OCI-LY7 (cell line): ENCODE results near the gene PAGR1. TPM values are rescaled to one million over a fixed set of nuclear protein-coding genes. Genes with fewer than 3 reads are reported as not detected.

ENCODE experiments used
- BruUV-seq: library from RNA; stranded (reverse); fragments of 400-500 nt; replicated peaks from 2 replicates; lab custom pipeline; 2021; lab: Mats Ljungman, UMichigan
- CTCF ChIA-PET: fragments of 300-600 bp; sonication (Branson Sonifier 250); formaldehyde crosslinking; loops from one replicate; lab custom pipeline; 2022; ENCODE audit warnings: antibody characterized with exemption; ENCODE audit not compliant: unreplicated experiment; lab: Charles Lee
- POLR2A ChIA-PET: fragments of 300-600 bp; sonication (Branson Sonifier 250); formaldehyde crosslinking; loops from one replicate; lab custom pipeline; 2022; ENCODE audit warnings: antibody characterized with exemption; lab: Charles Lee
- DNase-seq: peaks from one replicate; pipeline ENCODE4 v3.0.0-alpha.2; 2015; ENCODE audit warnings: low spot score
- H2AFZ ChIP-seq: fragments of 200-600 bp; sonication (generic), shearing (Covaris generic); 2 replicates; pipeline ENCODE4 v1.6.1; 2014; ENCODE audit warnings: mild to moderate bottlenecking, antibody characterized with exemption, low read length, moderate library complexity
- H3K27ac ChIP-seq: fragments of 200-600 bp; sonication (generic); 2 replicates; pipeline ENCODE4 v1.5.1; 2014; ENCODE audit warnings: mixed run types, low read depth, mild to moderate bottlenecking, moderate library complexity, low read length, inconsistent platforms; ENCODE audit not compliant: poor library complexity, severe bottlenecking
- H3K36me3 ChIP-seq: fragments of 200-600 bp; sonication (generic); 2 replicates; pipeline ENCODE4 v1.6.1; 2014; ENCODE audit warnings: mild to moderate bottlenecking, antibody characterized with exemption, low read length, moderate library complexity, mixed read lengths; ENCODE audit not compliant: insufficient read depth
- H3K4me1 ChIP-seq: fragments of 200-600 bp; sonication (generic); 2 replicates; pipeline ENCODE4 v1.5.1; 2014; ENCODE audit warnings: mild to moderate bottlenecking, low read length; ENCODE audit not compliant: insufficient read depth, poor library complexity, severe bottlenecking
- H3K4me2 ChIP-seq: fragments of 200-600 bp; sonication (generic); 2 replicates; pipeline ENCODE4 v1.6.1; 2014; ENCODE audit warnings: mild to moderate bottlenecking, low read length
- H3K4me3 ChIP-seq: fragments of 200-600 bp; sonication (generic); 2 replicates; pipeline ENCODE4 v1.5.1; 2014; ENCODE audit warnings: mild to moderate bottlenecking, low read depth, low read length; ENCODE audit not compliant: poor library complexity, severe bottlenecking
- H3K79me2 ChIP-seq: fragments of 200-600 bp; sonication (generic); 2 replicates; pipeline ENCODE4 v1.6.1; 2016; ENCODE audit warnings: low read depth, mild to moderate bottlenecking, low read length, moderate library complexity, mixed read lengths; ENCODE audit not compliant: insufficient read depth
- H3K9me2 ChIP-seq: fragments of 200-600 bp; sonication (generic); 2 replicates; pipeline ENCODE4 v1.6.1; 2016; ENCODE audit warnings: mild to moderate bottlenecking, low read length, mixed read lengths; ENCODE audit not compliant: insufficient read depth
- H3K9me3 ChIP-seq: fragments of 200-600 bp; sonication (generic); 2 replicates; pipeline ENCODE4 v1.6.1; 2014; ENCODE audit warnings: mild to moderate bottlenecking, mixed run types, low read length, mixed read lengths
- H4K20me1 ChIP-seq: fragments of 200-600 bp; sonication (generic); 2 replicates; pipeline ENCODE4 v1.6.1; 2014; ENCODE audit warnings: mild to moderate bottlenecking, antibody characterized with exemption, low read length, moderate library complexity, mixed read lengths; ENCODE audit not compliant: insufficient read depth
- EZH2phosphoT487 ChIP-seq: fragments of 200-600 bp; sonication (generic); IDR thresholded peaks from 2 replicates; pipeline ENCODE4 v1.6.1; 2018; ENCODE audit warnings: low read depth, borderline replicate concordance, mild to moderate bottlenecking, mixed run types, antibody characterized with exemption, low read length, moderate library complexity, mixed read lengths
- intact Hi-C: fragments of 100-400 bp; cut with micrococcal nuclease; formaldehyde crosslinking; loops from one replicate; pipeline ENCODE4 v1.10.0; 2022; ENCODE audit not compliant: unreplicated experiment
- total RNA-seq, 2 experiments: library from RNA; depleted of rRNA in 1 of 2; stranded (reverse); fragments of >200 nt in 1 of 2; shearing (Covaris generic) in 1 of 2; gene quantifications; 2 replicates each; pipeline ENCODE4 v1.2.3, GENCODE V29; 2014 to 2022
- TF ChIP-seq, protein P1 (sequence below): fragments of 200-600 bp; sonication (generic); conservative IDR thresholded peaks from 2 replicates; pipeline ENCODE4 v1.5.1; 2014; ENCODE audit warnings: mild to moderate bottlenecking, antibody characterized with exemption, low read length, moderate library complexity, mixed read lengths

Gene PAGR1
- total RNA-seq, 2 experiments from 2014 or later: 51.7 to 59.4 TPM

GRCh38 chr16:29848420-29849297 lies 32.7 kb downstream of the PAGR1 start:
- ChIA-PET CTCF (interaction anchor here (1.0 to 1.4 kb wide), 2 partner anchors 29 to 41 kb away, joined by 3 read pairs; no protein-coding TSS in a partner anchor), POLR2A (interaction anchor here (0.6 to 0.8 kb wide), 4 partner anchors 12 to 1348 kb away, joined by 3 read pairs; partner anchors contain the start of gene KIF22)
- no peak overlapping the region for H3K4me3 ChIP-seq
- H3K4me2 ChIP-seq: no peak overlapping the region
- intact Hi-C loops: loop anchor here (1.0 kb wide), 1 partner anchor 156 kb away; no protein-coding TSS in a partner anchor
- H4K20me1 ChIP-seq: no peaks in the 10 kb centered on the region
- BruUV-seq: no TSS peak
- H3K9me2 ChIP-seq: no peaks in the 10 kb centered on the region
- H3K9me3 ChIP-seq: no peaks in the 10 kb centered on the region
- TF ChIP-seq EZH2phosphoT487: no peak
- TF ChIP-seq, protein P1, sequence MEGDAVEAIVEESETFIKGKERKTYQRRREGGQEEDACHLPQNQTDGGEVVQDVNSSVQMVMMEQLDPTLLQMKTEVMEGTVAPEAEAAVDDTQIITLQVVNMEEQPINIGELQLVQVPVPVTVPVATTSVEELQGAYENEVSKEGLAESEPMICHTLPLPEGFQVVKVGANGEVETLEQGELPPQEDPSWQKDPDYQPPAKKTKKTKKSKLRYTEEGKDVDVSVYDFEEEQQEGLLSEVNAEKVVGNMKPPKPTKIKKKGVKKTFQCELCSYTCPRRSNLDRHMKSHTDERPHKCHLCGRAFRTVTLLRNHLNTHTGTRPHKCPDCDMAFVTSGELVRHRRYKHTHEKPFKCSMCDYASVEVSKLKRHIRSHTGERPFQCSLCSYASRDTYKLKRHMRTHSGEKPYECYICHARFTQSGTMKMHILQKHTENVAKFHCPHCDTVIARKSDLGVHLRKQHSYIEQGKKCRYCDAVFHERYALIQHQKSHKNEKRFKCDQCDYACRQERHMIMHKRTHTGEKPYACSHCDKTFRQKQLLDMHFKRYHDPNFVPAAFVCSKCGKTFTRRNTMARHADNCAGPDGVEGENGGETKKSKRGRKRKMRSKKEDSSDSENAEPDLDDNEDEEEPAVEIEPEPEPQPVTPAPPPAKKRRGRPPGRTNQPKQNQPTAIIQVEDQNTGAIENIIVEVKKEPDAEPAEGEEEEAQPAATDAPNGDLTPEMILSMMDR: peak; percentile 93
- peak; percentile 83 for DNase-seq
- H3K4me1 ChIP-seq: no peaks in the 10 kb centered on the region
- no peaks in the 10 kb centered on the region for H3K79me2 ChIP-seq
- no peak overlapping the region for H2AFZ ChIP-seq
- H3K36me3 ChIP-seq: no peaks in the 10 kb centered on the region
- H3K27ac ChIP-seq: no peak overlapping the region

DNA sequence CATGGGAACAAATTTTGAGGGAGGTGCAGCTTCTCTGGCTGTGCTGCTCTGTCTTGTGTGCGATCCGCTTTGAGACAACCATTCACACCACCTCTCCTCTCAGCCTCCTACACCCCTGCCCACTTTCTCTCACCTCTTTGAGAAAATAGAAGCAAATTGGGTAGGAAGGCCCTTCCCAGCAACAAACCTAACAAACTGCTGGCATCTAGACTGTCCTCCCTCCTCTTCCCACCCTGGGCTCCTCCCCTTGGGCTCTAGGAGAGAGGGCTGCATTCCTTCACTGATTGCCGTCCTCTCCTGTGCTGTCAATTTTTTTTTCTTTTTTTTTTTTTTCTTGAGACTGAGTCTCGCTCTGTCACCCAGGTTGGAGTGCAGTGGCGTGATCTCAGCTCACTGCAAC lies 33.6 kb downstream of the PAGR1 start:
- no peaks in the 10 kb centered on the region for H3K36me3 ChIP-seq
- no peak overlapping the region for H3K4me2 ChIP-seq
- H3K9me2 ChIP-seq: no peaks in the 10 kb centered on the region
- H4K20me1 ChIP-seq: no peaks in the 10 kb centered on the region
- no peak overlapping the region for H3K27ac ChIP-seq
- H3K4me3 ChIP-seq: no peak overlapping the region
- ChIA-PET CTCF (no interaction called here), POLR2A (interaction anchor here (0.6 to 0.7 kb wide), 2 partner anchors 11 to 1347 kb away, joined by 3 read pairs; no protein-coding TSS in a partner anchor)
- intact Hi-C loops: no loop called here
- BruUV-seq: no TSS peak
- H3K9me3 ChIP-seq: no peaks in the 10 kb centered on the region
- TF ChIP-seq, protein P1: no peak
- no peak for TF ChIP-seq EZH2phosphoT487
- H2AFZ ChIP-seq: no peak overlapping the region
- no peak for DNase-seq
- no peaks in the 10 kb centered on the region for H3K79me2 ChIP-seq
- H3K4me1 ChIP-seq: no peaks in the 10 kb centered on the region
